Neural progenitor cell (in vitro differentiated cells): ENCODE measurements around the gene IL3RA. TPM values are rescaled to one million over a fixed set of nuclear protein-coding genes. Genes with fewer than 3 reads are reported as not detected.

Experiments used
- DNase-seq: peaks from one replicate; pipeline ENCODE4 v3.0.0-alpha.2; 2016; ENCODE audit warnings: low spot score
- H2AFZ ChIP-seq: fragments of 200-600 bp; sonication (generic); replicated peaks from 2 replicates; pipeline ENCODE4 v1.6.1; 2016; ENCODE audit warnings: antibody characterized with exemption
- H3F3A ChIP-seq: fragments of 200-600 bp; sonication (generic); 2 replicates; pipeline ENCODE4 v1.6.1; 2016; ENCODE audit warnings: antibody characterized with exemption, low read depth
- H3K27ac ChIP-seq: fragments of 200-600 bp; sonication (generic); 2 replicates; pipeline ENCODE4 v1.5.1; 2016; ENCODE audit warnings: mild to moderate bottlenecking
- H3K27me3 ChIP-seq: fragments of 200-600 bp; sonication (generic); 2 replicates; pipeline ENCODE4 v1.6.1; 2016; ENCODE audit warnings: mild to moderate bottlenecking, moderate library complexity
- H3K36me3 ChIP-seq: fragments of 200-600 bp; sonication (generic); 2 replicates; pipeline ENCODE4 v1.5.1; 2016
- H3K4me1 ChIP-seq: fragments of 200-600 bp; sonication (generic); 2 replicates; pipeline ENCODE4 v1.6.1; 2016; ENCODE audit warnings: mixed run types
- H3K4me2 ChIP-seq: fragments of 200-600 bp; sonication (generic); 2 replicates; pipeline ENCODE4 v1.6.1; 2016
- H3K4me3 ChIP-seq: fragments of 200-600 bp; sonication (generic); 2 replicates; pipeline ENCODE4 v1.5.1; 2016
- H3K79me2 ChIP-seq: fragments of 200-600 bp; sonication (generic); 2 replicates; pipeline ENCODE4 v1.6.1; 2016; ENCODE audit warnings: low read depth
- H3K9ac ChIP-seq: fragments of 200-600 bp; sonication (generic); 2 replicates; pipeline ENCODE4 v1.6.1; 2016
- H3K9me3 ChIP-seq: fragments of 200-600 bp; sonication (generic); 2 replicates; pipeline ENCODE4 v1.5.1; 2016; ENCODE audit warnings: low read depth
- H4K20me1 ChIP-seq: fragments of 200-600 bp; sonication (generic); 2 replicates; pipeline ENCODE4 v1.6.1; 2016; ENCODE audit warnings: low read depth
- H3K27ac Mint-ChIP-seq: 3 replicates; pipeline ENCODE4 v1.8.0; 2021; ENCODE audit warnings: mixed read lengths
- H3K27me3 Mint-ChIP-seq: 2 replicates; pipeline ENCODE4 v1.8.0; 2022; ENCODE audit warnings: low read depth, mild to moderate bottlenecking, inconsistent platforms, moderate library complexity, mixed read lengths; ENCODE audit not compliant: insufficient read depth
- H3K36me3 Mint-ChIP-seq: 3 replicates; pipeline ENCODE4 v1.8.0; 2021; ENCODE audit warnings: mixed read lengths
- H3K4me1 Mint-ChIP-seq: 3 replicates; pipeline ENCODE4 v1.8.0; 2021; ENCODE audit warnings: mixed read lengths
- H3K4me3 Mint-ChIP-seq: 3 replicates; pipeline ENCODE4 v1.8.0; 2021; ENCODE audit warnings: mild to moderate bottlenecking, moderate library complexity, mixed read lengths
- H3K9me3 Mint-ChIP-seq: 3 replicates; pipeline ENCODE4 v1.8.0; 2020; ENCODE audit warnings: mixed read lengths
- CTCF ChIP-seq: fragments of 200-600 bp; sonication (generic); IDR thresholded peaks from 2 replicates; pipeline ENCODE4 v1.5.1; 2017; ENCODE audit warnings: antibody characterized with exemption, mild to moderate bottlenecking
- EZH2 ChIP-seq: fragments of 200-600 bp; sonication (generic); IDR thresholded peaks from 2 replicates; pipeline ENCODE4 v1.6.1; 2017; ENCODE audit warnings: antibody characterized with exemption, mild to moderate bottlenecking, moderate library complexity
- EZH2phosphoT487 ChIP-seq: fragments of 200-600 bp; sonication (generic); IDR thresholded peaks from 2 replicates; pipeline ENCODE4 v1.6.1; 2017; ENCODE audit warnings: antibody characterized with exemption
- total RNA-seq: library from RNA; depleted of rRNA; stranded (reverse); fragments of >200 nt; gene quantifications from 2 replicates; pipeline ENCODE4 v1.2.3, GENCODE V29; 2015; ENCODE audit warnings: low replicate concordance

The IL3RA gene
- total RNA-seq, 1 donor from 2014 or later, result not detected

GRCh38 chrX:1368385-1368698 is 31.8 kb downstream of the IL3RA start:
- no peaks in the 10 kb centered on the region for H3K79me2 ChIP-seq
- H3K36me3 ChIP-seq, result no peaks in the 10 kb centered on the region
- H2AFZ ChIP-seq, result no peak overlapping the region
- H3F3A ChIP-seq, result peaks cover 2% of the 10 kb centered on the region
- no peak for DNase-seq
- Mint-ChIP-seq H3K4me3 (no peak overlapping the region), H3K27ac (no peak overlapping the region), H3K27me3 (peaks cover 4% of the 10 kb centered on the region), H3K9me3 (peaks cover 1% of the 10 kb centered on the region), H3K36me3 (peaks cover 4% of the 10 kb centered on the region), H3K4me1 (no peaks in the 10 kb centered on the region)
- no peak overlapping the region for H3K4me3 ChIP-seq
- H3K4me1 ChIP-seq, result no peaks in the 10 kb centered on the region
- H3K9ac ChIP-seq, result no peak overlapping the region
- H3K27ac ChIP-seq, result peak overlapping the region; percentile 17
- H3K4me2 ChIP-seq, result no peak overlapping the region
- H3K9me3 ChIP-seq, result no peaks in the 10 kb centered on the region
- no peaks in the 10 kb centered on the region for H4K20me1 ChIP-seq
- H3K27me3 ChIP-seq, result no peaks in the 10 kb centered on the region
- TF ChIP-seq CTCF, result no peak

GRCh38 chrX:1378306-1378759 is 41.7 kb downstream of the IL3RA start:
- H3K4me1 ChIP-seq, result no peaks in the 10 kb centered on the region
- H2AFZ ChIP-seq, result no peak overlapping the region
- H3K4me2 ChIP-seq, result no peak overlapping the region
- Mint-ChIP-seq H3K4me3 (no peak overlapping the region), H3K9me3 (no peaks in the 10 kb centered on the region), H3K4me1 (peaks cover 5% of the 10 kb centered on the region), H3K27ac (no peak overlapping the region), H3K36me3 (peaks cover 7% of the 10 kb centered on the region), H3K27me3 (peaks cover 2% of the 10 kb centered on the region)
- no peaks in the 10 kb centered on the region for H3K27me3 ChIP-seq
- H3K9ac ChIP-seq, result no peak overlapping the region
- H3K4me3 ChIP-seq, result no peak overlapping the region
- H3K36me3 ChIP-seq, result no peaks in the 10 kb centered on the region
- no peaks in the 10 kb centered on the region for H4K20me1 ChIP-seq
- no peak overlapping the region for H3K27ac ChIP-seq
- TF ChIP-seq EZH2 (no peak), CTCF (no peak), EZH2phosphoT487 (no peak)
- H3K79me2 ChIP-seq, result no peaks in the 10 kb centered on the region
- H3F3A ChIP-seq, result peaks cover 13% of the 10 kb centered on the region
- H3K9me3 ChIP-seq, result no peaks in the 10 kb centered on the region
- DNase-seq, result no peak

- Histone ChIP-seq H3K9ac (no peak overlapping the region), H3K4me2 (no peak overlapping the region), H3F3A (peaks cover 24% of the 10 kb centered on the region), H3K36me3 (no peaks in the 10 kb centered on the region), H3K79me2 (no peaks in the 10 kb centered on the region), H3K9me3 (no peaks in the 10 kb centered on the region), H3K4me1 (no peaks in the 10 kb centered on the region), H4K20me1 (peaks cover 4% of the 10 kb centered on the region), H2AFZ (no peak overlapping the region), H3K4me3 (no peak overlapping the region), H3K27ac (no peak overlapping the region), H3K27me3 (no peaks in the 10 kb centered on the region)
- no peak overlapping the region for H3K27ac Mint-ChIP-seq
- peaks cover 5% of the 10 kb centered on the region for H3K27me3 Mint-ChIP-seq
- peaks cover 5% of the 10 kb centered on the region for H3K4me1 Mint-ChIP-seq
- DNase-seq, result no peak
- no peak overlapping the region for H3K4me3 Mint-ChIP-seq
- TF ChIP-seq EZH2, result no peak
- TF ChIP-seq CTCF, result no peak
- TF ChIP-seq EZH2phosphoT487, result no peak
- H3K36me3 Mint-ChIP-seq, result peaks cover 11% of the 10 kb centered on the region
- no peaks in the 10 kb centered on the region for H3K9me3 Mint-ChIP-seq
These were observed 44.2 kb downstream of the IL3RA start for GRCh38 chrX:1380672-1381233.
